OCI-LY1 (cell line): ENCODE measurements around the gene HMGN2.

Experiments
- H2AFZ ChIP-seq: fragments of 200-600 bp; sonication (generic), shearing (Covaris generic); 2 replicates; pipeline ENCODE4 v1.6.0; 2014; ENCODE audit warnings: antibody characterized with exemption, mild to moderate bottlenecking, low read length
- H3F3A ChIP-seq: fragments of 200-600 bp; sonication (generic), shearing (Covaris generic); 2 replicates; pipeline ENCODE4 v1.6.0; 2014; ENCODE audit warnings: mild to moderate bottlenecking, antibody characterized with exemption, low read length, moderate library complexity; ENCODE audit not compliant: insufficient read depth
- H3K27ac ChIP-seq: fragments of 200-600 bp; sonication (generic); 2 replicates; pipeline ENCODE4 v1.5.1; 2014; ENCODE audit warnings: low read length, mixed run types, mild to moderate bottlenecking, low read depth; ENCODE audit not compliant: poor library complexity, severe bottlenecking
- H3K27me3 ChIP-seq: fragments of 200-600 bp; sonication (generic); 2 replicates; pipeline ENCODE4 v1.6.0; 2014; ENCODE audit warnings: antibody characterized with exemption, mild to moderate bottlenecking, low read length, moderate library complexity; ENCODE audit not compliant: insufficient read depth
- H3K36me3 ChIP-seq: fragments of 200-600 bp; sonication (generic); 2 replicates; pipeline ENCODE4 v1.6.1; 2014; ENCODE audit warnings: mild to moderate bottlenecking, antibody characterized with exemption, low read length, moderate library complexity, mixed read lengths; ENCODE audit not compliant: insufficient read depth
- H3K4me1 ChIP-seq: fragments of 200-600 bp; sonication (generic); 2 replicates; pipeline ENCODE4 v1.5.1; 2014; ENCODE audit warnings: mild to moderate bottlenecking, low read length, moderate library complexity; ENCODE audit not compliant: insufficient read depth, severe bottlenecking
- H3K4me2 ChIP-seq: fragments of 200-600 bp; sonication (generic), shearing (Covaris generic); 2 replicates; pipeline ENCODE4 v1.6.1; 2014; ENCODE audit warnings: low read length
- H3K4me3 ChIP-seq: fragments of 200-600 bp; sonication (generic); 2 replicates; pipeline ENCODE4 v1.5.1; 2014; ENCODE audit warnings: low read length, low read depth, mild to moderate bottlenecking, mixed read lengths; ENCODE audit not compliant: poor library complexity, severe bottlenecking
- H3K79me2 ChIP-seq: fragments of 200-600 bp; shearing (Covaris generic); 2 replicates; pipeline ENCODE4 v1.6.1; 2016; ENCODE audit warnings: mixed run types, low read length, mixed read lengths; ENCODE audit not compliant: insufficient read depth
- H3K9ac ChIP-seq: fragments of 200-600 bp; sonication (generic), shearing (Covaris generic); 2 replicates; pipeline ENCODE4 v1.6.1; 2014; ENCODE audit warnings: mild to moderate bottlenecking, low read length, mixed read lengths
- H3K9me2 ChIP-seq: fragments of 200-600 bp; sonication (generic), shearing (Covaris generic); 2 replicates; pipeline ENCODE4 v1.6.1; 2014; ENCODE audit warnings: low read depth, mild to moderate bottlenecking, low read length, mixed read lengths
- H3K9me3 ChIP-seq: fragments of 200-600 bp; shearing (Covaris generic); 2 replicates; pipeline ENCODE4 v1.6.1; 2014; ENCODE audit warnings: low read length, mixed read lengths
- H4K20me1 ChIP-seq: fragments of 200-600 bp; sonication (generic), shearing (Covaris generic); 2 replicates; pipeline ENCODE4 v1.6.0; 2016; ENCODE audit warnings: mild to moderate bottlenecking, low read length; ENCODE audit not compliant: insufficient read depth
- EZH2 ChIP-seq: fragments of 200-600 bp; sonication (generic), shearing (Covaris generic); IDR thresholded peaks from 2 replicates; pipeline ENCODE4 v1.8.0; 2017; ENCODE audit warnings: borderline replicate concordance, mixed run types, mild to moderate bottlenecking, antibody characterized with exemption, low read length, moderate library complexity, mixed read lengths
- TF ChIP-seq, protein P1 (sequence below): fragments of 200-600 bp; sonication (generic), shearing (Covaris generic); IDR thresholded peaks from 2 replicates; pipeline ENCODE4 v1.5.1; 2017; ENCODE audit warnings: mild to moderate bottlenecking, antibody characterized with exemption, low read length, moderate library complexity, mixed read lengths

HMGN2 gene

DNA sequence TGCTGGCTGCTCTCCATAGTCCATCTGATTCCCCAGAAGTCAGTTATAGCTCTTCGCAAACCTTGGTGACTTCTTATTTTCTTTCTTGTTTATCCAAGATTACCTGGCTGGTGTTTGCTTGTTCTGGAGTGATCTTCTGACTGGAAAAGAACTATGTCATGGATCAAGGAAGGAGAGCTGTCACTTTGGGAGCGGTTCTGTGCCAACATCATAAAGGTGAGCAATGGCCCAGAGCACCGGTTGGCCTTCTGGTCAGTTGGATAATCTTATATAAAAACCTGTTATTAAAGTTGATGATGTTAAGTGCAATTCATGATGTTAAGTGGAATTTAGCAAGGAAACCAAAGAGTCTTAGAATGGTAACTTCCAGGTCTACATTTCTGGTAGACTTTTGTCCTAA lies 39.4 kb upstream of the HMGN2 start:
- H3K27ac ChIP-seq, result no peak overlapping the region
- peaks cover 16% of the 10 kb centered on the region for H3K36me3 ChIP-seq
- peak overlapping the region; percentile 88 for H3K4me3 ChIP-seq
- H3K4me2 ChIP-seq, result peak overlapping the region; percentile 85
- H3K4me1 ChIP-seq, result peaks cover 20% of the 10 kb centered on the region
- no peaks in the 10 kb centered on the region for H3K27me3 ChIP-seq
- no peaks in the 10 kb centered on the region for H4K20me1 ChIP-seq
- no peaks in the 10 kb centered on the region for H3F3A ChIP-seq
- H3K9me3 ChIP-seq, result no peaks in the 10 kb centered on the region
- peak overlapping the region; percentile 85 for H3K9ac ChIP-seq
- TF ChIP-seq, protein P1, sequence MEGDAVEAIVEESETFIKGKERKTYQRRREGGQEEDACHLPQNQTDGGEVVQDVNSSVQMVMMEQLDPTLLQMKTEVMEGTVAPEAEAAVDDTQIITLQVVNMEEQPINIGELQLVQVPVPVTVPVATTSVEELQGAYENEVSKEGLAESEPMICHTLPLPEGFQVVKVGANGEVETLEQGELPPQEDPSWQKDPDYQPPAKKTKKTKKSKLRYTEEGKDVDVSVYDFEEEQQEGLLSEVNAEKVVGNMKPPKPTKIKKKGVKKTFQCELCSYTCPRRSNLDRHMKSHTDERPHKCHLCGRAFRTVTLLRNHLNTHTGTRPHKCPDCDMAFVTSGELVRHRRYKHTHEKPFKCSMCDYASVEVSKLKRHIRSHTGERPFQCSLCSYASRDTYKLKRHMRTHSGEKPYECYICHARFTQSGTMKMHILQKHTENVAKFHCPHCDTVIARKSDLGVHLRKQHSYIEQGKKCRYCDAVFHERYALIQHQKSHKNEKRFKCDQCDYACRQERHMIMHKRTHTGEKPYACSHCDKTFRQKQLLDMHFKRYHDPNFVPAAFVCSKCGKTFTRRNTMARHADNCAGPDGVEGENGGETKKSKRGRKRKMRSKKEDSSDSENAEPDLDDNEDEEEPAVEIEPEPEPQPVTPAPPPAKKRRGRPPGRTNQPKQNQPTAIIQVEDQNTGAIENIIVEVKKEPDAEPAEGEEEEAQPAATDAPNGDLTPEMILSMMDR, result no peak
- no peaks in the 10 kb centered on the region for H3K9me2 ChIP-seq
- no peaks in the 10 kb centered on the region for H3K79me2 ChIP-seq
- H2AFZ ChIP-seq, result no peak overlapping the region

DNA sequence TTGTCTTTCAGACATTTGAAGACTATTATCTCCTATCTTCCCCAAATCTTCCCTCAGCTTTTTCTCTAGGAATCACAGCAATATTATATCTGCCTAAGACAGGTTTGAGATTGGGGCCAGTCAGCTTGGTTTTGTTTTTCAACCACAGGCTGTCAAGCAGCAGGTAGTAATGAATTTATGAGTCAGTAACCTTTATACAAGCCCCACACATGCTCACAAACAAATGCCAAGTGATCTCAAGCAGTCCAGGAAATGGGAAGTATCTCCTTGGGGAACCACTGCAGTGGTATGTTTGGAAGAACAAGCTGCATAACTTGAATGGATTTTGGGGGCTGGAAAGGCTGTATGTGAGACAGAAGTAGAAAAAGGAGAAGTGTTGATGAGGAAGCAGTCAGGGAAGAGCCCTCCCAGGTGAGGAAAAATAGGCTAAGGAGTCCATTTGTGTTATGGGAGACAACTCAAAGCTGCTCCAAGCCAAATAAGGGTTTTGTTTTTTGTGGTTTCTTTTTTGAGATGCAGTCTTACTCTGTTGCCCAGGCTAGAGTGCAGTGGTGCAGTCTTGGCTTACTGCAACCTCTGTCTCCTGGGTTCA lies 38.0 kb upstream of the HMGN2 start:
- no peaks in the 10 kb centered on the region for H3K9me2 ChIP-seq
- H3K9me3 ChIP-seq, result no peaks in the 10 kb centered on the region
- no peak for TF ChIP-seq EZH2
- TF ChIP-seq, protein P1, result no peak
- H3K27ac ChIP-seq, result no peak overlapping the region
- no peak overlapping the region for H3K4me3 ChIP-seq
- no peaks in the 10 kb centered on the region for H3F3A ChIP-seq
- no peak overlapping the region for H3K4me2 ChIP-seq
- H3K4me1 ChIP-seq, result peaks cover 20% of the 10 kb centered on the region
- H3K79me2 ChIP-seq, result no peaks in the 10 kb centered on the region
- H3K36me3 ChIP-seq, result peaks cover 30% of the 10 kb centered on the region
- H3K9ac ChIP-seq, result no peak overlapping the region
- H2AFZ ChIP-seq, result no peak overlapping the region
- no peaks in the 10 kb centered on the region for H4K20me1 ChIP-seq
- H3K27me3 ChIP-seq, result no peaks in the 10 kb centered on the region

GRCh38 chr1:26438041-26438440 lies 34.2 kb upstream of the HMGN2 start:
- TF ChIP-seq, protein P1, result no peak
- TF ChIP-seq EZH2, result no peak
- Histone ChIP-seq H3F3A (no peaks in the 10 kb centered on the region), H3K4me2 (no peak overlapping the region), H3K4me3 (no peak overlapping the region), H2AFZ (no peak overlapping the region), H3K4me1 (peaks cover 6% of the 10 kb centered on the region), H3K36me3 (peaks cover 62% of the 10 kb centered on the region), H3K27me3 (no peaks in the 10 kb centered on the region), H3K27ac (no peak overlapping the region), H3K9ac (no peak overlapping the region), H3K9me2 (no peaks in the 10 kb centered on the region), H3K9me3 (no peaks in the 10 kb centered on the region), H3K79me2 (no peaks in the 10 kb centered on the region), H4K20me1 (no peaks in the 10 kb centered on the region)
